GM18951 (cell line): ENCODE measurements around the gene TCERG1L.
"Not testable (repeated sequence)": the region's sequence is repeated elsewhere in the genome, so short reads cannot be mapped to it uniquely, and the experiment has no call there.

ENCODE experiments used
- POLR2A ChIP-seq: IDR thresholded peaks from 4 replicates; pipeline ENCODE4 v1.6.1; 2011; ENCODE audit warnings: mild to moderate bottlenecking; ENCODE audit not compliant: insufficient read length, insufficient read depth; ENCODE audit errors: extremely low read depth
- in situ Hi-C: fragments of 300-500 bp; cut with MboI; formaldehyde crosslinking; loops from one replicate; pipeline ENCODE4 v1.12.0; 2022; ENCODE audit warnings: low sequenced_read_pairs, mixed read lengths, inconsistent platforms; ENCODE audit not compliant: unreplicated experiment

TCERG1L gene

GRCh38 chr10:131245475-131246059, 66.0 kb downstream of the TCERG1L start:
- in situ Hi-C loops: no loop called here
- no peak for TF ChIP-seq POLR2A

GRCh38 chr10:131244836-131245235, 66.7 kb downstream of the TCERG1L start:
- no peak for TF ChIP-seq POLR2A
- in situ Hi-C loops: no loop called here

- in situ Hi-C loops: no loop called here
- TF ChIP-seq POLR2A: no peak
Measured at GRCh38 chr10:131243076-131243475, 68.4 kb downstream of the TCERG1L start.

GRCh38 chr10:131242007-131242406, 69.5 kb downstream of the TCERG1L start:
- no peak for TF ChIP-seq POLR2A
- in situ Hi-C loops: no loop called here

- in situ Hi-C loops: no loop called here
- no peak for TF ChIP-seq POLR2A
Measured at GRCh38 chr10:131240691-131241090, 70.8 kb downstream of the TCERG1L start.

GRCh38 chr10:131239926-131240325, 71.6 kb downstream of the TCERG1L start:
- in situ Hi-C loops: no loop called here
- TF ChIP-seq POLR2A: no peak

GRCh38 chr10:131239450-131239849, 72.1 kb downstream of the TCERG1L start:
- no peak for TF ChIP-seq POLR2A
- in situ Hi-C loops: no loop called here

- no peak for TF ChIP-seq POLR2A
- in situ Hi-C loops: no loop called here
Measured at GRCh38 chr10:131238669-131239280, 72.7 kb downstream of the TCERG1L start.

- TF ChIP-seq POLR2A: no peak
- in situ Hi-C loops: no loop called here
Measured at GRCh38 chr10:131237991-131238651, 73.4 kb downstream of the TCERG1L start.

- in situ Hi-C loops: not testable (repeated sequence)
Measured at GRCh38 chr10:131234606-131235005, 76.9 kb downstream of the TCERG1L start.

- in situ Hi-C loops: no loop called here
- no peak for TF ChIP-seq POLR2A
Measured at GRCh38 chr10:131233611-131234258, 77.8 kb downstream of the TCERG1L start.

GRCh38 chr10:131231965-131232541, 79.5 kb downstream of the TCERG1L start:
- no peak for TF ChIP-seq POLR2A

GRCh38 chr10:131231323-131231964, 80.1 kb downstream of the TCERG1L start:
- no peak for TF ChIP-seq POLR2A
- in situ Hi-C loops: no loop called here

More at GRCh38 chr10:131231965-131232541, 79.5 kb downstream of the TCERG1L start:
- in situ Hi-C loops: no loop called here
